Measurements from ENCODE around the gene CLCN6. TPM values are rescaled to one million over a fixed set of nuclear protein-coding genes. Genes with fewer than 3 reads are reported as not detected.

The CLCN6 gene
- total and polyA plus RNA-seq, 7 experiments from 2014 or later: 3.4 to 23.0 (median 17.4) TPM

GRCh38 chr1:11804666-11805421 is 1.1 kb upstream of the CLCN6 start:
- H3K9me3 ChIP-seq (ENCODE audit: control insufficient read depth in 2 of 3, low read length in 3 of 3): no peaks in the 10 kb centered on the region
- CTCF ChIA-PET: no interaction called here
- DNase-seq (peak in 8 of 9 donors; percentile 13 to 47 (median 28)), ATAC-seq (no peak)
- peak overlapping the region; percentile 70 to 98 (median 94) for H3K27ac Mint-ChIP-seq
- H3K4me3 Mint-ChIP-seq: peak overlapping the region; percentile 94 to 100 (median 98)
- H3K4me1 Mint-ChIP-seq: peaks cover 37 to 72% (median 60%) of the 10 kb centered on the region in 7 donors
- peaks cover 0 to 21% (median 10%) of the 10 kb centered on the region in 5 donors for H3K36me3 Mint-ChIP-seq
- POLR2A ChIA-PET: interaction anchor here (0.6 to 3.2 kb wide), 4 partner anchors 12 to 175 kb away, joined by 3 to 26 read pairs (median 4); partner anchors contain the start of gene MFN2
- intact Hi-C loops (cut with micrococcal nuclease): loop anchor here (5.0 to 10.0 kb wide), 8 partner anchors 68 to 1330 kb away; partner anchors contain the start of genes FBXO2 (in 2 of the 2), FBXO44 (in 2 of the 2), AGTRAP (in 1 of the 2) and DFFA (in 1 of the 2)
- peaks cover 0 to 4% (median 0%) of the 10 kb centered on the region in 11 donors for H3K9me3 Mint-ChIP-seq
- no peaks in the 10 kb centered on the region for H3K27me3 ChIP-seq (ENCODE audit: control insufficient read depth in 2 of 2, insufficient read depth in 2 of 2, low read length in 2 of 2)
- H3K4me1 ChIP-seq (ENCODE audit: control insufficient read depth in 2 of 2, insufficient read depth in 2 of 2, low read length in 2 of 2): peaks cover 39 to 40% of the 10 kb centered on the region in 2 donors
- H3K36me3 ChIP-seq (ENCODE audit: control insufficient read depth in 2 of 3, insufficient read depth in 3 of 3, low read length in 3 of 3): peaks cover 0 to 23% (median 11%) of the 10 kb centered on the region in 3 experiments
- H3K27me3 Mint-ChIP-seq: no peaks in the 10 kb centered on the region
- H3K4me3 ChIP-seq (ENCODE audit: low read length): peak overlapping the region; percentile 86
- peak overlapping the region; percentile 92 for H3K27ac ChIP-seq (ENCODE audit: low read depth, low read length)

GRCh38 chr1:11806307-11806936 is 431 bp downstream of the CLCN6 start:
- H3K27ac ChIP-seq (ENCODE audit: low read depth, low read length): peak overlapping the region; percentile 92
- peaks cover 39 to 40% of the 10 kb centered on the region in 2 donors for H3K4me1 ChIP-seq (ENCODE audit: control insufficient read depth in 2 of 2, insufficient read depth in 2 of 2, low read length in 2 of 2)
- peaks cover 37 to 69% (median 56%) of the 10 kb centered on the region in 7 donors for H3K4me1 Mint-ChIP-seq
- H3K36me3 ChIP-seq (ENCODE audit: control insufficient read depth in 2 of 3, insufficient read depth in 3 of 3, low read length in 3 of 3): peaks cover 0 to 8% (median 0%) of the 10 kb centered on the region in 3 experiments
- CTCF ChIA-PET: interaction anchor here (0.7 to 1.1 kb wide), 4 partner anchors 76 to 459 kb away, joined by 3 to 4 read pairs (median 3); no protein-coding TSS in a partner anchor
- H3K9me3 Mint-ChIP-seq: peaks cover 0 to 4% (median 0%) of the 10 kb centered on the region in 11 donors
- intact Hi-C loops (cut with micrococcal nuclease): loop anchor here (1.0 to 10.0 kb wide), 14 partner anchors 87 to 1332 kb away; partner anchors contain the start of genes FBXO2 (in 2 of the 2), FBXO44 (in 2 of the 2), KIAA2013 (in 2 of the 2) and DFFA (in 1 of the 2)
- POLR2A ChIA-PET: interaction anchor here (0.5 to 2.4 kb wide), 13 partner anchors 8 to 213 kb away, joined by 3 to 56 read pairs (median 4); partner anchors contain the start of genes AGTRAP, MAD2L2, MFN2 and MIIP
- no peaks in the 10 kb centered on the region for H3K27me3 ChIP-seq (ENCODE audit: control insufficient read depth in 2 of 2, insufficient read depth in 2 of 2, low read length in 2 of 2)
- H3K4me3 ChIP-seq (ENCODE audit: low read length): peak overlapping the region; percentile 86
- H3K27me3 Mint-ChIP-seq: no peaks in the 10 kb centered on the region
- H3K9me3 ChIP-seq (ENCODE audit: control insufficient read depth in 2 of 3, low read length in 3 of 3): no peaks in the 10 kb centered on the region
- H3K36me3 Mint-ChIP-seq: peaks cover 0 to 11% (median 4%) of the 10 kb centered on the region in 5 donors
- peak overlapping the region; percentile 94 to 100 (median 98) for H3K4me3 Mint-ChIP-seq
- ATAC-seq (peak; percentile 71), DNase-seq (no peak)
- peak overlapping the region; percentile 94 to 99 (median 96) for H3K27ac Mint-ChIP-seq

GRCh38 chr1:11807133-11807532 is 1.1 kb downstream of the CLCN6 start:
- ChIA-PET POLR2A (interaction anchor here (0.5 to 2.4 kb wide), 7 partner anchors 8 to 283 kb away, joined by 3 to 56 read pairs (median 5); partner anchors contain the start of genes MAD2L2, MFN2 and MIIP), CTCF (interaction anchor here (0.7 kb wide), 2 partner anchors 24 to 458 kb away, joined by 3 read pairs; no protein-coding TSS in a partner anchor)
- Histone ChIP-seq H3K27ac (ENCODE audit: low read depth, low read length) (peak overlapping the region; percentile 92), H3K9me3 (ENCODE audit: control insufficient read depth in 2 of 3, low read length in 3 of 3) (no peaks in the 10 kb centered on the region), H3K4me1 (ENCODE audit: control insufficient read depth in 2 of 2, insufficient read depth in 2 of 2, low read length in 2 of 2) (peaks cover 36 to 40% of the 10 kb centered on the region in 2 donors), H3K27me3 (ENCODE audit: control insufficient read depth in 2 of 2, insufficient read depth in 2 of 2, low read length in 2 of 2) (no peaks in the 10 kb centered on the region), H3K36me3 (ENCODE audit: control insufficient read depth in 2 of 3, insufficient read depth in 3 of 3, low read length in 3 of 3) (peaks cover 0 to 13% (median 0%) of the 10 kb centered on the region in 3 experiments), H3K4me3 (ENCODE audit: low read length) (peak overlapping the region; percentile 86)
- peak overlapping the region; percentile 94 to 100 (median 98) for H3K4me3 Mint-ChIP-seq
- peaks cover 0 to 4% (median 0%) of the 10 kb centered on the region in 11 donors for H3K9me3 Mint-ChIP-seq
- intact Hi-C loops (cut with micrococcal nuclease): loop anchor here (2.0 to 10.0 kb wide), 8 partner anchors 152 to 1332 kb away; partner anchors contain the start of genes FBXO2 (in 2 of the 2), FBXO44 (in 2 of the 2), DFFA (in 1 of the 2) and DHRS3 (in 1 of the 2)
- H3K36me3 Mint-ChIP-seq: peaks cover 0 to 17% (median 4%) of the 10 kb centered on the region in 5 donors
- H3K27ac Mint-ChIP-seq: peak overlapping the region; percentile 42 to 98 (median 94)
- H3K27me3 Mint-ChIP-seq: no peaks in the 10 kb centered on the region
- DNase-seq: no peak
- ATAC-seq: no peak
- H3K4me1 Mint-ChIP-seq: peaks cover 37 to 62% (median 49%) of the 10 kb centered on the region in 7 donors

GRCh38 chr1:11813021-11813420 is 7.0 kb downstream of the CLCN6 start:
- Mint-ChIP-seq H3K4me3 (peak overlapping the region in 2 of 10 donors; percentile 37 to 48), H3K36me3 (peaks cover 11 to 53% (median 17%) of the 10 kb centered on the region in 5 donors), H3K27me3 (no peaks in the 10 kb centered on the region), H3K9me3 (no peaks in the 10 kb centered on the region), H3K4me1 (peaks cover 0 to 18% (median 12%) of the 10 kb centered on the region in 7 donors), H3K27ac (no peak overlapping the region)
- Histone ChIP-seq H3K36me3 (ENCODE audit: control insufficient read depth in 2 of 3, insufficient read depth in 3 of 3, low read length in 3 of 3) (peaks cover 7 to 35% (median 9%) of the 10 kb centered on the region in 3 experiments), H3K27me3 (ENCODE audit: control insufficient read depth in 2 of 2, insufficient read depth in 2 of 2, low read length in 2 of 2) (no peaks in the 10 kb centered on the region), H3K4me3 (ENCODE audit: low read length) (no peak overlapping the region), H3K4me1 (ENCODE audit: control insufficient read depth in 2 of 2, insufficient read depth in 2 of 2, low read length in 2 of 2) (no peaks in the 10 kb centered on the region), H3K9me3 (ENCODE audit: control insufficient read depth in 2 of 3, low read length in 3 of 3) (no peaks in the 10 kb centered on the region), H3K27ac (ENCODE audit: low read depth, low read length) (no peak overlapping the region)
- ATAC-seq (no peak), DNase-seq (no peak)
- ChIA-PET CTCF (no interaction called here), POLR2A (no interaction called here)
- intact Hi-C loops (cut with micrococcal nuclease): no loop called here

- Histone ChIP-seq H3K27ac (ENCODE audit: low read depth, low read length) (no peak overlapping the region), H3K27me3 (ENCODE audit: control insufficient read depth in 2 of 2, insufficient read depth in 2 of 2, low read length in 2 of 2) (no peaks in the 10 kb centered on the region), H3K9me3 (ENCODE audit: control insufficient read depth in 2 of 3, low read length in 3 of 3) (no peaks in the 10 kb centered on the region), H3K4me1 (ENCODE audit: control insufficient read depth in 2 of 2, insufficient read depth in 2 of 2, low read length in 2 of 2) (no peaks in the 10 kb centered on the region), H3K4me3 (ENCODE audit: low read length) (no peak overlapping the region), H3K36me3 (ENCODE audit: control insufficient read depth in 2 of 3, insufficient read depth in 3 of 3, low read length in 3 of 3) (peaks cover 7 to 49% (median 17%) of the 10 kb centered on the region in 3 experiments)
- DNase-seq: no peak
- ChIA-PET POLR2A (no interaction called here), CTCF (no interaction called here)
- intact Hi-C loops (cut with micrococcal nuclease): no loop called here
- no peak overlapping the region for H3K27ac Mint-ChIP-seq
- peaks cover 0 to under 1% (median 0%) of the 10 kb centered on the region in 11 donors for H3K9me3 Mint-ChIP-seq
- H3K27me3 Mint-ChIP-seq: no peaks in the 10 kb centered on the region
- peaks cover 7 to 49% (median 17%) of the 10 kb centered on the region in 5 donors for H3K36me3 Mint-ChIP-seq
- no peak overlapping the region for H3K4me3 Mint-ChIP-seq
- ATAC-seq: no peak
- peaks cover 0 to 3% (median 0%) of the 10 kb centered on the region in 7 donors for H3K4me1 Mint-ChIP-seq
Measured at GRCh38 chr1:11817192-11817591, 11.2 kb downstream of the CLCN6 start.

GRCh38 chr1:11822091-11822490 is 16.1 kb downstream of the CLCN6 start:
- ChIA-PET POLR2A (no interaction called here), CTCF (no interaction called here)
- no peak overlapping the region for H3K4me3 Mint-ChIP-seq
- H3K4me1 ChIP-seq (ENCODE audit: control insufficient read depth in 2 of 2, insufficient read depth in 2 of 2, low read length in 2 of 2): no peaks in the 10 kb centered on the region
- H3K9me3 ChIP-seq (ENCODE audit: control insufficient read depth in 2 of 3, low read length in 3 of 3): no peaks in the 10 kb centered on the region
- H3K27ac Mint-ChIP-seq: no peak overlapping the region
- H3K27ac ChIP-seq (ENCODE audit: low read depth, low read length): no peak overlapping the region
- intact Hi-C loops (cut with micrococcal nuclease): no loop called here
- DNase-seq (no peak), ATAC-seq (no peak)
- H3K27me3 ChIP-seq (ENCODE audit: control insufficient read depth in 2 of 2, insufficient read depth in 2 of 2, low read length in 2 of 2): no peaks in the 10 kb centered on the region
- no peak overlapping the region for H3K4me3 ChIP-seq (ENCODE audit: low read length)
- H3K27me3 Mint-ChIP-seq: no peaks in the 10 kb centered on the region
- H3K36me3 ChIP-seq (ENCODE audit: control insufficient read depth in 2 of 3, insufficient read depth in 3 of 3, low read length in 3 of 3): peaks cover 4 to 67% (median 12%) of the 10 kb centered on the region in 3 experiments
- peaks cover 0 to 1% (median 0%) of the 10 kb centered on the region in 7 donors for H3K4me1 Mint-ChIP-seq
- H3K9me3 Mint-ChIP-seq: peaks cover 0 to 1% (median 0%) of the 10 kb centered on the region in 11 donors
- H3K36me3 Mint-ChIP-seq: peaks cover 6 to 42% (median 12%) of the 10 kb centered on the region in 5 donors

Measured in naive thymus-derived CD4-positive, alpha-beta T cell (primary cell).